AG09319 (cell line): Measurements from ENCODE around the gene GDPGP1.
"Not testable (repeated sequence)": the region's sequence is repeated elsewhere in the genome, so short reads cannot be mapped to it uniquely, and the experiment has no call there.

Source experiments
- DNase-seq: peaks from one replicate; pipeline ENCODE4 v3.0.0-alpha.2; 2010; ENCODE audit warnings: low read depth; ENCODE audit errors: extremely low read depth
- TF ChIP-seq, protein P1 (sequence below): IDR thresholded peaks from 2 replicates; pipeline ENCODE4 v1.5.1; 2011; ENCODE audit warnings: low read depth, mild to moderate bottlenecking, inconsistent platforms, low read length, moderate library complexity

The GDPGP1 gene

DNA sequence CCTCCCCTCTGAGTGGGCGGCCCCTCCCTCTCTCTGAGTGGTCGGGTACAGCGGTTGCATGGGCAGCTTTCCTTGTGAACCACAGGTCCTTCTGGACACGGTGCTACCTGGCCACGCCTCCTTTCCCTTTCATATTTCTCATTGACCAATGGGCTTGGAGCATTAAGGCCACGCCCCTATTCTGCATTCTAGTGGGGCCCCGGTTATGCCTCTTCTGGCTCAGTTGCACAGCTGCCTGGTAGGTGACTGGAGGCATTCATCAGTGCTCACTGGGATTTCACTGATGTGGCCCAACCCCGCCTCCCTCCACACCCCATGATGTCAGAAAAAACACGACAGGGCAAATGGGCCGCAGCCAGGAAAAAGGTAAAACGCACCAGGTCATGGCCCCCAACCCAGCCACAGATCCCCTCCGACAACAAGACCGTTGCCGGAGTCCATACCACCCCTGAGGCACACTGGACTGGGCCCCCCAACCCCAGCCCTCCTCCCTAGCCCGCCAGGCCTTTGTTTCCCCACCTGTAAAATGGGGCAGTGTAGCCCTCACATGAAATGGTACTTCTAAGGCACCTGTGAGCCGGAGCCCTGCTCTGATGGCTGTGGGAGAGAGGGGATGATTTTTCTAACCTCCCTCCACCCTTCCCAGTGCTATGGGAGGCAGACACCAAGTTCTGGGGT is 57.8 kb downstream of the GDPGP1 start:
- DNase-seq = no peak

GRCh38 chr15:90293040-90293810 is 59.2 kb downstream of the GDPGP1 start:
- TF ChIP-seq, protein P1, sequence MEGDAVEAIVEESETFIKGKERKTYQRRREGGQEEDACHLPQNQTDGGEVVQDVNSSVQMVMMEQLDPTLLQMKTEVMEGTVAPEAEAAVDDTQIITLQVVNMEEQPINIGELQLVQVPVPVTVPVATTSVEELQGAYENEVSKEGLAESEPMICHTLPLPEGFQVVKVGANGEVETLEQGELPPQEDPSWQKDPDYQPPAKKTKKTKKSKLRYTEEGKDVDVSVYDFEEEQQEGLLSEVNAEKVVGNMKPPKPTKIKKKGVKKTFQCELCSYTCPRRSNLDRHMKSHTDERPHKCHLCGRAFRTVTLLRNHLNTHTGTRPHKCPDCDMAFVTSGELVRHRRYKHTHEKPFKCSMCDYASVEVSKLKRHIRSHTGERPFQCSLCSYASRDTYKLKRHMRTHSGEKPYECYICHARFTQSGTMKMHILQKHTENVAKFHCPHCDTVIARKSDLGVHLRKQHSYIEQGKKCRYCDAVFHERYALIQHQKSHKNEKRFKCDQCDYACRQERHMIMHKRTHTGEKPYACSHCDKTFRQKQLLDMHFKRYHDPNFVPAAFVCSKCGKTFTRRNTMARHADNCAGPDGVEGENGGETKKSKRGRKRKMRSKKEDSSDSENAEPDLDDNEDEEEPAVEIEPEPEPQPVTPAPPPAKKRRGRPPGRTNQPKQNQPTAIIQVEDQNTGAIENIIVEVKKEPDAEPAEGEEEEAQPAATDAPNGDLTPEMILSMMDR = peak; percentile 73
- not testable (repeated sequence) for DNase-seq

More for the DNA sequence above, 57.8 kb downstream of the GDPGP1 start:
- TF ChIP-seq, protein P1 = no peak

GRCh38 chr15:90294159-90294558 is 60.1 kb downstream of the GDPGP1 start:
- DNase-seq = no peak
- TF ChIP-seq, protein P1 = no peak

GRCh38 chr15:90294601-90295269 is 60.7 kb downstream of the GDPGP1 start:
- TF ChIP-seq, protein P1 = no peak
- no peak for DNase-seq

GRCh38 chr15:90295270-90295648 is 61.2 kb downstream of the GDPGP1 start:
- no peak for DNase-seq
- TF ChIP-seq, protein P1 = no peak
